Stimulated activated CD8-positive, alpha-beta memory T cell treated with anti-CD3 and anti-CD28 coated beads, Interleukin-7, amount 100 ng/mL, for 4 hours (primary cell): ENCODE measurements around the gene DGKH.
"Not testable (repeated sequence)": the region's sequence is repeated elsewhere in the genome, so short reads cannot be mapped to it uniquely, and the experiment has no call there.

ENCODE experiments used
- DNase-seq, 2 donors: peaks; one replicate each; pipeline ENCODE4 v3.0.0-alpha.2; 2020; ENCODE audit warnings: low read depth in 2 of 2

Gene DGKH

GRCh38 chr13:42041011-42041683, 7.3 kb upstream of the DGKH start:
- DNase-seq, result peak in 1 of 2 donors; percentile 35

DNA sequence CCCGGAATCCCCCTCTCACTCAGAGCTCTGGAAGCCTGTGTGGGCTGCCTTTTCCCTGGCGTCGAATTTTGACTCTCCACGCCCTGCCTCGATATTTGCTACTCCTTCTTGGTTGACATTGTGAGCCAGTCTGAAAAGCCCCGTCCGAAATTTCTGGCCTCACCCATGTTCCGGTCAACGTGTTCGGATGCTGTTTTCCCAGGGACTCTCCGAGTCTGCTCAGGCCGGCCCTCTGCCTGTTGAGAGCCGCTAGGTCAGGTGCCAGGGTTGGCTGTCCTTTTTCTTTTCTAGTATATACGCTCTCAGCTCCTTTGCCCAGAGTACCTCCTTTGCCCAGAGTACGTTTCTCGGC, 6.8 kb upstream of the DGKH start:
- DNase-seq, result no peak

DNA sequence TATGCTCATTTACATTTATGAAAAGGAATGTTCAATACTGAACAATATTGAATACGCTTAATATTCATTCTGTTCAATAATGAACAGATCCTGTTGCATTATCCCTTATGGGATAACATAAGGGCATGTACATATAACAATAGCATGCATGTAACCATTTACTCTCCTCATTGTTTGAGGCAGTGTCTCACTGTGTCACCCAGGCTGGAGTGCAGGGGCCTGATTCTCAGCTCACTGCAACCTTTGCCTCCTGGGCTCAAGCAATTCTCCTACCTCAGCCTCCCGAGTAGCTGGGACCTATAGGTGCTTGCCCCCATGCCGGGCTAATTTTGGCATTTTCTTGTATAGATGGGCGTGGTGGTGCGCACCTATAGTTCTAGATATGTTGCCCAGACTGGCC, 4.8 kb upstream of the DGKH start:
- DNase-seq, result no peak

DNA sequence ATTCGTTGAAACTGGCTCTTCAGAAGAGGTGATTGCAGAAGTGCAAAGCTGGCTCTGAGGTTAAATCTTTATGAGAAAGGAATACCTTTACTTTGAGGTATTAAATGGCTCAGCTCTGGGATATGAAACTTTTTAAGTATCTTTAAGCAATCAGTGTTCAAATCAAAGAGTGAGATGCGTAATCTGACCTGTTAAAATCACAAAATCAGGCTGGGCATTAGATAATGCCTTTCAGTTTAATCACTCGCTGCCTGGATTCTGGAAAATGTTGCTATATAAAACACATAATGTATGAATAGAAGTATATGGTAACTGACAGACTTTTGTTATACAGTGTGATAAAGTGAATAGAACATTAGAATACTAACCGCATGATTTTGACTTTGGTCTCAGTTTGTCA, 2.0 kb upstream of the DGKH start:
- DNase-seq, result no peak

DNA sequence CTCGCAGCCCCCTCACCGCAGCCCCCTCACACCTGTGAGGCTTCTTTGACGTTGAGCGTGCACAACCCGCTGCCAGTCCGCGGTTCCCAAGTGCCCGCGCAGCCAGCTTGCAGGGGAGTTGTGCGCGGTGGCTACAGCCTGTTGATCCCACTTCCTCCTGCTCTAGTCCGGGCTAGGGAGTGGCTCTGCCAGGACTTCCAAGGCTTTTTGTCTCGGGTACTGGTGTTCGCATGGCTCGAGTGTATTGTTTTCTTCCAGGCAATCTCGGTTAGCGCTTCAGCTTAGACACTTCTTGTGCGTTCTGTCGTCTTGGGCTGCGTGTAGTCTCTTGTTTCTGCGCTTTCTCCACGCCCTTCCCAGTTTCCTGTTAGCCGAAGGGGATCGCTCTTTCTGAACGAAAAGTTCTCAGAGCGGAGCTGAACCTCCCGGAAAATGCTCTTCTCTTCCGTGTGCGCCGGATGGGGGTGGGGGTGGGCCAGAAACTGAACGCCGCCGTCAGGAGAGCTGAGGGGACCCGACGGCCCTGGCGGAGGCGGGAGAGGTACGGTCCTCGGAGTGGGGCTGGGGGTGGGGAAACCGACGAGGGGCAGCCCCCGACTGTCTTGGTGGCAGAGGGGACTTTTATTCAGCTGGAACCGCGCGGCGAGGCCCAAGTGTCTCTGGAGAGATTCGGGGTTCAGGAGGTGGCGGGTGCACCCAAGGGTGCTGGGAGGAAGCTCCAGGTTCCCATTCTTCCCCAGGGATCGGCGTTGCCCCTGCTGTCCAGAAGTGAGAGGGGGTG, 697 bp upstream of the DGKH start:
- DNase-seq, result peak in 1 of 2 donors; percentile 25

- DNase-seq, result peak in 1 of 2 donors; percentile 51
These were observed 421 bp downstream of the DGKH start for GRCh38 chr13:42048684-42049453.

- no peak for DNase-seq
These were observed 986 bp downstream of the DGKH start for GRCh38 chr13:42049454-42049813.

DNA sequence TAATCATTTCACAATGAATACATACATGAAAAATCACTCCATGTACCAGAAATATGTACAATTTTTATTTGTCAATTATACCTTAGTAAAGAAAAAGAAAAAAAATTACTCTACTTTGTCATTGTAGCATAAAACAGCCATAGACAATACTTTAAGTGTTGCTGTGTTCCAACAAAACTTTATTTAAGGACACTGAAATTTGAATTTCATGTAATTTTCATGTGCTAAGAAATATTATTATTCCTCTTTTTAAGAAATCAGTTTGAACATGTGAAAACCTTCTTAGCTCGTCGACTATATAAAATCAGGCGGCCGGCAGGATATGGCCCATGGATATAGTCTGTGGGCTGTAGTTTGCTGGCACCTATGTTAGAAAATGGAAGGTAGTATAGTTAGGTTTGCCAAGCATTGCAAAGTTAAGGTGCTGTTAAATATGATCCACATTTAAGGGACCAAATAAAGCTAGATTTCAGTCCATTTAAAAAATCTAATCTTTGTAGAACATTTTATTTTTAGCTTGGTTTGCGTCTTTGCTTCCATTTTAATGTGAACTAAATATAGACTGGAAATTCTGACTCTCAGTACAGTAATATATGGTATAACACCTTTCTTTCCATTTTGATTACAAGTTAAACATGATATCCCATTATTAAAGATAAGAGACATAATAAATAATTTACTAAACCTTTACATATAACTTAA, 6.5 kb downstream of the DGKH start:
- no peak for DNase-seq

DNA sequence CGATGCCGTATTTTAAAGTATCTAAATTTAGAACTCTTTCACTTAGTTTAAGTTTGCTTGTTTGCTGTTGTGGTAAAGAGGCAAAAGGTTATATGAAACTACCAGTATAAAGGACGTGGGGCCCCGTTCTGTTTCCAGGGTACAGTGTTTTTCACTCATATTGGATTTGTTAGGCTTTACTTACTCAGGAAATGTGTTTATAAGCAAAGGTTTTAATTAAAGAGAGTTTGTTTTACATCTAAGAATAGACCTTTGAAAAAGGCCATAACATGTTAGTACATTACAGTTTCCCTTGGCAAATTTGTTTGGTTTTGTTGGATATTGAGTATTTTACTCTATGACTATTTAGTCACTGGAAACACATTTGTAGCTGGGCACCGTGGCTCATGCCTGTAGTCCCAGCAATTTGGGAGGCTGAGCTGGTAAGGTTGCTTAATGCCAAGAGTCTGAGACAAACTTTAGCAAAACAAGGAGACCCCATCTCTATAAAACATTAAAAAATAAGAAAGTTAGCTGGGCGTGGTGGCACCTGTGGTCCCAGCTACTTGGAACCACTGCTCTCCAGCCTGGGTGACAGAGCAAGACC, 7.1 kb downstream of the DGKH start:
- DNase-seq, result no peak

- DNase-seq, result no peak
These were observed 7.7 kb downstream of the DGKH start for GRCh38 chr13:42056146-42056545.

DNA sequence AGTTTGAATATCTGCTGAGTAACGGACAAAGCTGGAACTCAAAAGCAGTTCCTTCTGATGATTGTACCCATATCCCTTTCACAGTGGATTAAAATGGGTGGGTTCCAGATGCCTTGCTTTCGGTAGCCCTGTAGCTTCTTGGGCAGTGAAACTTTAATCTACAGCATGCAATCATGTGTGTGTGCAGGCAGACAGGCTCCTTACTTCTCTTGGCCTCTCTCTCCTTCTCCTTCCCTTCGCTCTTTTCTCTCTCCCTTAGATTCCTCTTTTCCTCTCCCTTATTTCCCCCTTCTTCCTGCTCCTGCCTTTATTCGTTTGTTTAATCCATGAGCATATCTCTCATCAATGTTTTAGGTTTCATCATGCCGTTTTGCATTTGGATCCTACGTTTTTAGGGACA, 8.1 kb downstream of the DGKH start:
- no peak for DNase-seq

GRCh38 chr13:42057918-42058530, 9.6 kb downstream of the DGKH start:
- DNase-seq, result no peak

- no peak for DNase-seq
These were observed 13.5 kb downstream of the DGKH start for GRCh38 chr13:42061943-42062342.

GRCh38 chr13:42063105-42063504, 14.7 kb downstream of the DGKH start:
- DNase-seq, result no peak

DNA sequence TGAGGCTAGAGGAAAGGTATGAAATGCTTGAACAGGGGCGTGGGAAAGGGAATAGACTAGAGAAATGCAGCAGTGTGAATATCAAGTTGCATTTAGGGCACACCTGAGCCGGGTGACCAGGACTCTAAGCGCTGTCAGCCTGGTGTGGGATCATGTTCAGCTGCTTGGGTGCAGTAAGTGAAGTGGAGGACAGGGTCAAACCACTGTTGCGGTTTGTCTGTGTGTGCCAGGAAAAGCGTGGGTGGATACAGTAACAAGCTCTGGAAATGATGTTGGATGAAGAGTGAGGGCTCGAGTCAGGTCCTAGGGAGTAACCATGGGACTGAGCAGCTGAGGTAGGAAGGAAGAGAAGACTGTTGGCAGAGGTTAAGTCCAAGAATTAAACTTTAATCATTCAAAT, 15.8 kb downstream of the DGKH start:
- no peak for DNase-seq

DNA sequence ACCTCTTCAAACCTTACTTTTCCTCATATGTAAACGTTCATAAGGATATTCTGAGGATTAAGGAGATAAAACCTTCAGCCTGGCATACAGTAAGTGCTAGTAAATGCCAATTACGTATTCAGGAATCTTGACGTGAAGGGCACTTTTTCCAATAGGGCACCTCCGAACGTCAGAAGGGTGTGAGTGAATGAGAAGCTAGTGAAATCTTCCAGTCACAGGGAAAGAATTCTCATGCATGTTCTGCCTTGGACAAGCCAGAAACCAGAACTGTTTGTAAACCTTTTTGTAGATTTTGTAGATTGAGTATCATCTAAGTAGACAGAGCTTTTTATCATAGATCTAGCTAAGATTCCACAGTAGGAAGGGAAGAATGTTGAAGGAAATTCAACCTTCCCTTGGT, 16.5 kb downstream of the DGKH start:
- no peak for DNase-seq

GRCh38 chr13:42065414-42065813, 17.0 kb downstream of the DGKH start:
- DNase-seq, result no peak

GRCh38 chr13:42066542-42066941, 18.1 kb downstream of the DGKH start:
- no peak for DNase-seq

DNA sequence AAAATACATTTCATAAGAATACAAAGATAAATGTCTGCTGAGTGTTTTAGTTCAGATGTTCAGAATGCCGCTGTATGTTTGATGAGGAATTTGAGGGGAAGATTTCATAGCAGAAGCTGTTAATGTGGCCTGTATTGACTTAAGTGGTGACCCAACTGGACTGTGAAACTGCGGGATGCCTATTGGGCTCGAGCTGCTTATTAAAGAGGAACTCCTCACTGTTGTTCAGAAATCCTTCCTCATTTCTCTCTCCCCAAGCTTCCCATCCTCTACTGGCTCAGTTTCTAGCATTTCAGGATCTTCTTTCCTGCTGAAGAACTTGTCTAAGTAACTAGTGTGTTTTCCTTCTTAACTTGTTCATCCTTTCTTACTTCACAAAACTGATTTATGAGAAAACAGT, 20.4 kb downstream of the DGKH start:
- no peak for DNase-seq

DNA sequence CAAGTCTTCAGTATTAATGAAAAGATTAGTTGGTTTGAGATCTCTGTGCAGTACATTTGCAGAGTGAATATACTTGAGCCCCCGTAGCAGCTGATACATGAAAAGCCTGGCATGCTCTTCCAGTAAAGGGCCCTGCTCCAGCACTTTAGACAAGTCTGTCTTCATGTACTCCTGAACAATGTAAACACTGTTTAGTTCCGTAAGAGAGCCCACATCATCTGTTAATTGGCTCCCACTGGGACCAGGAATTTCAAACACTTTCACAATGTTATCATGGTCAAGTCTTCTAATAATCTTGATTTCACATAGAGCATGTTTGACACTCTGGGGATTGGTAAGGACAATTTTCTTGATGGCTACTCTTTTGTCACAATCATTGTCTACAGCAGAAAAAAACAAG, 22.2 kb downstream of the DGKH start:
- not testable (repeated sequence) for DNase-seq

DNA sequence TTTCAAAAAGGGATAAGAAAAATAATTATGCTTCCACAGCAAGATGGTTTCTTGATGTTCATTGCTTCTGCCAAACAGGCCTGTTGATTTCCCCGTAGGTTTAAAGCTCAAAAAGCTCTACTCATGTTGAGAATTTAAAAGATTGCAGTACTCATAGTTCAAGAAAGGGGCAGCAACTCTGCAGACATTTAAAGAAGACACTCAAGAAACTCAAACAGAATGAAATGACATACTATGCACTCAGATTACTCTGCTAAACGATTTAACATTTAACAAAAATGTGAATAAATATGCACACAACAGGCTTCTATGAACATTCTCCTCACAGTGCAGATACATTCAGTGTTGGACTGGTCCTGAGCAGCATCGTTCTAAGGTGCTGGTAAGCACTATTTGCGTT, 22.7 kb downstream of the DGKH start:
- DNase-seq, result not testable (repeated sequence)
